Motor neuron (in vitro differentiated cells): ENCODE measurements around the gene SFSWAP. TPM values are rescaled to one million over a fixed set of nuclear protein-coding genes. Genes with fewer than 3 reads are reported as not detected.
A peak's percentile ranks its signal among the peaks of the same experiment; 100 is the strongest.
"Not testable (repeated sequence)": the region's sequence is repeated elsewhere in the genome, so short reads cannot be mapped to it uniquely, and the experiment has no call there.

Experiments used
- ATAC-seq, 8 experiments: fragments of 200-7000 bp; cut with Tn5 transposase; replicated peaks in 6 of 8; 2 replicates each; pipeline ENCODE4 v1.8.0; 2021; ENCODE audit warnings: mild to moderate bottlenecking in 8 of 8, moderate library complexity in 8 of 8
- H3K27ac ChIP-seq, 2 donors: fragments of 250-450 bp; sonication (Bioruptor Pico); 2 replicates each; pipeline ENCODE4 v1.9.0; 2021; ENCODE audit warnings: antibody characterized with exemption in 2 of 2, mild to moderate bottlenecking in 2 of 2, moderate library complexity in 1 of 2
- H3K4me1 ChIP-seq, 2 donors: fragments of 250-450 bp; sonication (Bioruptor Pico); replicated peaks in 1 of 2; 2 replicates each; pipeline ENCODE4 v1.6.1; 2021; ENCODE audit warnings: antibody characterized with exemption in 2 of 2, mild to moderate bottlenecking in 2 of 2, moderate library complexity in 1 of 2
- H3K4me3 ChIP-seq, 5 donors: fragments of 250-450 bp; sonication (Bioruptor Pico); 2 replicates each; pipeline ENCODE4 v1.9.0; 2021; ENCODE audit warnings: antibody characterized with exemption in 5 of 5, mild to moderate bottlenecking in 5 of 5, moderate library complexity in 4 of 5
- WGBS, 10 experiments: fragments of 450-650 bp; shearing (Covaris generic); methylation state at CpG; one replicate each; pipeline ENCODE4 v1.0.0; 2022; 5-methylcytosine and 5-hydroxymethylcytosine counted together
- in situ Hi-C, 9 experiments: fragments of 400-800 bp; cut with MboI; loops; one replicate each; pipeline ENCODE4 v1.15.0; 2021; ENCODE audit warnings: low sequenced_read_pairs in 9 of 9, low pct_unique_long_range_greater_than_20kb in 2 of 9; ENCODE audit not compliant: unreplicated experiment in 9 of 9
- total RNA-seq, 8 experiments: library from RNA; unstranded; fragments of 300-600 nt; gene quantifications; 2 replicates each; pipeline versions ENCODE4 v1.2.3 to v1.2.4, GENCODE V29; 2022

Gene SFSWAP
- total RNA-seq, 8 experiments from 2014 or later, result 25.2 to 84.4 (median 29.3) TPM

GRCh38 chr12:131734336-131735152, 23.7 kb downstream of the SFSWAP start:
- Histone ChIP-seq H3K27ac (no peak overlapping the region), H3K4me3 (no peak overlapping the region), H3K4me1 (no peaks in the 10 kb centered on the region)
- peak in 1 of 8 experiments; percentile 29 for ATAC-seq
- WGBS, 10 experiments, result 84 to 100% (median 96%) methylated on average over 1 to 8 of the region's 30 CpGs; no CpG with 5 or more reads in 2 of the 10 experiments
- in situ Hi-C loops, result no loop called here

DNA sequence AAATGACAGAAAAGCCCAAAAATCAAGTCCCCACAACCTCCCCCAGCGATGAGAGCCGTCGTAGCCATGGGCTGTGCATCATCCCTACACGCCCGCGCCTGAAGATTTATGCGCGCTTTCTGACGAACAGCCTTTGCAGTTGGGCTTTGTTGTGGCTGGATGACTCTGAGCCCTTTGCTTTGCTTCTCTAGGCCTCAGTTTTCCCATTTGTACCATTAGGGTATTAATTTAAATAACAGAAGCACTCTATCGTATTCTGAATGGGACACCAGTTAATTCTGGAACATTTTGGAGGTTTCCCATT, 24.2 kb downstream of the SFSWAP start:
- 40 to 100% (median 90%) methylated on average over 1 to 7 of the region's 10 CpGs; no CpG with 5 or more reads in 3 of the 10 experiments for WGBS, 10 experiments
- in situ Hi-C loops, result no loop called here
- Histone ChIP-seq H3K4me3 (no peak overlapping the region), H3K27ac (no peak overlapping the region), H3K4me1 (no peaks in the 10 kb centered on the region)
- ATAC-seq, result no peak

GRCh38 chr12:131735476-131736445, 24.9 kb downstream of the SFSWAP start:
- Histone ChIP-seq H3K27ac (no peak overlapping the region), H3K4me1 (no peaks in the 10 kb centered on the region), H3K4me3 (no peak overlapping the region)
- no peak for ATAC-seq
- 75 to 98% (median 93%) methylated on average over 2 to 14 of the region's 15 CpGs for WGBS, 10 experiments
- in situ Hi-C loops, result no loop called here

- H3K27ac ChIP-seq, result no peak overlapping the region
- in situ Hi-C loops, result no loop called here
Observed at GRCh38 chr12:131736446-131737149, 25.7 kb downstream of the SFSWAP start.

GRCh38 chr12:131737150-131737827, 26.4 kb downstream of the SFSWAP start:
- WGBS, 10 experiments, result 80 to 100% (median 92%) methylated on average over 1 to 14 of the region's 21 CpGs
- in situ Hi-C loops, result no loop called here
- no peak for ATAC-seq
- no peak overlapping the region for H3K4me3 ChIP-seq
- no peaks in the 10 kb centered on the region for H3K4me1 ChIP-seq
- H3K27ac ChIP-seq, result no peak overlapping the region

More at GRCh38 chr12:131736446-131737149, 25.7 kb downstream of the SFSWAP start:
- no peak overlapping the region for H3K4me3 ChIP-seq
- H3K4me1 ChIP-seq, result no peaks in the 10 kb centered on the region
- 80 to 100% (median 88%) methylated on average over 1 to 18 of the region's 23 CpGs for WGBS, 10 experiments
- ATAC-seq, result no peak

GRCh38 chr12:131738196-131738595, 27.3 kb downstream of the SFSWAP start:
- in situ Hi-C loops, result no loop called here
- H3K4me1 ChIP-seq, result no peaks in the 10 kb centered on the region
- no peak for ATAC-seq
- H3K27ac ChIP-seq, result no peak overlapping the region
- 82 to 100% (median 96%) methylated on average over 2 to 5 of the region's 5 CpGs for whole genome bisulfite sequencing, 10 experiments
- H3K4me3 ChIP-seq, result no peak overlapping the region

GRCh38 chr12:131740626-131741025, 29.7 kb downstream of the SFSWAP start:
- Histone ChIP-seq H3K27ac (no peak overlapping the region), H3K4me3 (no peak overlapping the region), H3K4me1 (no peaks in the 10 kb centered on the region)
- WGBS, 10 experiments, result 58 to 100% (median 98%) methylated on average over 1 to 2 of the region's 2 CpGs; no CpG with 5 or more reads in 2 of the 10 experiments
- in situ Hi-C loops, result no loop called here
- ATAC-seq, result peak in 2 of 8 experiments; percentile 27 to 53

- H3K4me1 ChIP-seq, ATAC-seq, H3K4me3 ChIP-seq, H3K27ac ChIP-seq, in situ Hi-C loops: not testable (repeated sequence)
- 95 to 100% (median 98%) methylated on average over 1 to 3 of the region's 3 CpGs; no CpG with 5 or more reads in 4 of the 10 experiments for WGBS, 10 experiments
Observed at GRCh38 chr12:131742761-131743160, 31.9 kb downstream of the SFSWAP start.

GRCh38 chr12:131743410-131743809, 32.5 kb downstream of the SFSWAP start:
- in situ Hi-C loops, H3K27ac ChIP-seq: not testable (repeated sequence)
- 100% methylated on average over 1 to 5 of the region's 8 CpGs; no CpG with 5 or more reads in 7 of the 10 experiments for WGBS, 10 experiments

DNA sequence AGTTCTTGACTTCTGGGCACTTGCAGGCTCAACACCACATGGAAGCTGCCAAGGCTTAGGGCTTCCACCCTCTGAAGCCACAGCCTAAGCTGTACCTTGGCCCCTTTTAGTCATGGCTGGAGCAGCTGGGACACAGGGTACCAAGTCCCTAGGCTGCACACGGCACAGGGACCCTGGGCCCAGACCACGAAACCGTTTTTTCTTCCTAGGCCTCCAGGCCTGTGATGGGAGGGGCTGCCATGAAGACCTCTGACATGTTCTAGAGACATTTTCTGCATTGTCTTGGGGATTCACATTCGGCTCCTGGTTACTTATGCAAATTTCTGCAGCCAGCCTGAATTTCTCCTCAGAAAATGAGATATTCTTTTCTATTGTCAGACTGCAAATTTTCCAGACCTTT, 33.0 kb downstream of the SFSWAP start:
- H3K27ac ChIP-seq, in situ Hi-C loops, H3K4me1 ChIP-seq, ATAC-seq, H3K4me3 ChIP-seq: not testable (repeated sequence)
- 90 to 100% (median 100%) methylated on average over 1 to 3 of the region's 4 CpGs; no CpG with 5 or more reads in 3 of the 10 experiments for WGBS, 10 experiments

More at GRCh38 chr12:131743410-131743809, 32.5 kb downstream of the SFSWAP start:
- not testable (repeated sequence) for ATAC-seq, H3K4me1 ChIP-seq, H3K4me3 ChIP-seq

DNA sequence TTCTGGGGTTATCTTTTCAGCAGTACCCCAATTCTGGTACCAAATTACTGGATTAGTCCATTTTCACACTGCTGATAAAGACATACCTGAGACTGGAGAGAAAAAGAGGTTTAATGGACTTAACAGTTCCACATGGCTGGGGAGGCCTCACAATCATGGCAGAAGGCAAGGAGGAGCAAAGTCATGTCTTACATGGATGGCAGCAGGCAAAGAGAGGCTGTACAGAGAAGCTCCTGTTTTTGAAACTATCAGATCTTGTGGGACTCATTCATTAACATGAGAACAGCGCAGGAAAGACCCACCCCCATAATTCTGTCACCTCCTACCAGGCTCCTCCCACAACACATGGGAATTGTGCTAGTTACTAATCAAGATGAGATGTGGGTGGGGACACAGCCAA, 33.8 kb downstream of the SFSWAP start:
- 60 to 100% (median 100%) methylated on average over 1 of the region's 1 CpG; no CpG with 5 or more reads in 5 of the 10 experiments for WGBS, 10 experiments
- H3K4me1 ChIP-seq, H3K27ac ChIP-seq, H3K4me3 ChIP-seq, in situ Hi-C loops: not testable (repeated sequence)
- peak in 2 of 8 experiments; percentile 8 to 44 for ATAC-seq

GRCh38 chr12:131745706-131746105, 34.8 kb downstream of the SFSWAP start:
- H3K27ac ChIP-seq, result no peak overlapping the region
- ATAC-seq, result no peak
- in situ Hi-C loops, result no loop called here
- H3K4me3 ChIP-seq, result no peak overlapping the region
- 71 to 100% (median 97%) methylated on average over 2 to 5 of the region's 7 CpGs; no CpG with 5 or more reads in 3 of the 10 experiments for WGBS, 10 experiments
- H3K4me1 ChIP-seq, result no peaks in the 10 kb centered on the region
